GM21390 (cell line): Measurements from ENCODE around the gene FAM50A.
A peak's percentile ranks its signal among the peaks of the same experiment; 100 is the strongest.
"Not testable (repeated sequence)": the region's sequence is repeated elsewhere in the genome, so short reads cannot be mapped to it uniquely, and the experiment has no call there.

Source experiments
- ATAC-seq: cut with Tn5 transposase; IDR thresholded peaks from one replicate; pipeline ENCODE4 v1.9.1; 2021; ENCODE audit not compliant: unreplicated experiment

FAM50A gene, protein sequence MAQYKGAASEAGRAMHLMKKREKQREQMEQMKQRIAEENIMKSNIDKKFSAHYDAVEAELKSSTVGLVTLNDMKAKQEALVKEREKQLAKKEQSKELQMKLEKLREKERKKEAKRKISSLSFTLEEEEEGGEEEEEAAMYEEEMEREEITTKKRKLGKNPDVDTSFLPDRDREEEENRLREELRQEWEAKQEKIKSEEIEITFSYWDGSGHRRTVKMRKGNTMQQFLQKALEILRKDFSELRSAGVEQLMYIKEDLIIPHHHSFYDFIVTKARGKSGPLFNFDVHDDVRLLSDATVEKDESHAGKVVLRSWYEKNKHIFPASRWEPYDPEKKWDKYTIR

DNA sequence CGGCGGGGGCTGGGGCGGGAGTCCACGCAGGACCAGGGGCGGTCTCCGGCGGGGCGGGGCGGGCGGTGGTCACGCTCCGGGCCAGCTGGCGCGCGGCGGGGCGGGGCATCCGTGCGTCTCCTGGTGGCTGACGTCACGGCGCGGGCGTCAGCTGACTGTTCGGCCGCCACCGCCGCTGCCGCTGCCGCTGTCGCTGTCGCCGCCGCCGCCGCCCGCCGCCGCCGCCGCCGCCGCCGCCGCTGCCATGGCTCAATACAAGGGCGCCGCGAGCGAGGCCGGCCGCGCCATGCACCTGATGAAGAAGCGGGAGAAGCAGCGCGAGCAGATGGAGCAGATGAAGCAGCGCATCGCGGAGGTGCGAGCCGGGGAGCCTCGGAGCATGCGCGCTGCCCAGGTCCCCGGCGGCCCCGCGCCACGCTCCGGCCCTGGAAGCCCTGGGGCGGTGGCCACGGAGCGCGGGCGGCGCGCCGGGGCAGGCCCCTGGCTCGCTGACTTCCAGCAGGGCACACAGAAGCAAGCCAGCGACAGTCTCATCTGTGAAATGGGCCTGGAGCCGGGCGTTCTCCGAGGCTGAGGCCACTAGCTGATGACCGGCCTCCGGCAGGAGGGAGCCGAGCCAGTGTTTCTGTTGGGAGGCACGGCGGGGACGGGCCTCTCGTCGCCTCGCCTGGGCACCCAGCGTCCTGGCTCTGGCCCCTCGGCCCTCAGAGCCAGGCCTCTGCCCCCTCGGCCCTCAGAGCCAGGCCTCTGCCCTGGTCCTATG, at the start of gene FAM50A:
TSS of gene FAM50A (plus strand) at position 150 of the 763 bp plus-strand sequence. CDS start at position 245, 95 bp downstream.
- peak; percentile 78 for ATAC-seq

DNA sequence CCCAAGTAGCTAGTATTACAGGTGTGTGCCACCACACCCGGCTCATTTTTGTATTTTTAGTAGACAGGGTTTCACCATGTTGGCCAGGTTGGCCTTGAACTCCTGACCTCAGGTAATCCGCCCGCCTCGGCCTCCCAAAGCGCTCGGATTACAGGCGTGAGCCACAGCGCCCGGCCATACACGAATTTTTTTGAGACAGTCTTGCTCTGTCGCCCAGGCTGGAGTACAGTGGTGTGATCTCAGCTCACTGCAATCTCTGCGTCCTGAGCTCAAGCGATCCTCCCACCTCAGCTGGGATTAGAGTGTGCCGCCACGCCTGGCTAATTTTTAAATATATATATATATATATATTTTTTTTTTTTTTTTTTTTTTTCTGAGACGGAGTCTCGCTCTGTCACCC, 47.6 kb upstream of the FAM50A start:
- not testable (repeated sequence) for ATAC-seq

DNA sequence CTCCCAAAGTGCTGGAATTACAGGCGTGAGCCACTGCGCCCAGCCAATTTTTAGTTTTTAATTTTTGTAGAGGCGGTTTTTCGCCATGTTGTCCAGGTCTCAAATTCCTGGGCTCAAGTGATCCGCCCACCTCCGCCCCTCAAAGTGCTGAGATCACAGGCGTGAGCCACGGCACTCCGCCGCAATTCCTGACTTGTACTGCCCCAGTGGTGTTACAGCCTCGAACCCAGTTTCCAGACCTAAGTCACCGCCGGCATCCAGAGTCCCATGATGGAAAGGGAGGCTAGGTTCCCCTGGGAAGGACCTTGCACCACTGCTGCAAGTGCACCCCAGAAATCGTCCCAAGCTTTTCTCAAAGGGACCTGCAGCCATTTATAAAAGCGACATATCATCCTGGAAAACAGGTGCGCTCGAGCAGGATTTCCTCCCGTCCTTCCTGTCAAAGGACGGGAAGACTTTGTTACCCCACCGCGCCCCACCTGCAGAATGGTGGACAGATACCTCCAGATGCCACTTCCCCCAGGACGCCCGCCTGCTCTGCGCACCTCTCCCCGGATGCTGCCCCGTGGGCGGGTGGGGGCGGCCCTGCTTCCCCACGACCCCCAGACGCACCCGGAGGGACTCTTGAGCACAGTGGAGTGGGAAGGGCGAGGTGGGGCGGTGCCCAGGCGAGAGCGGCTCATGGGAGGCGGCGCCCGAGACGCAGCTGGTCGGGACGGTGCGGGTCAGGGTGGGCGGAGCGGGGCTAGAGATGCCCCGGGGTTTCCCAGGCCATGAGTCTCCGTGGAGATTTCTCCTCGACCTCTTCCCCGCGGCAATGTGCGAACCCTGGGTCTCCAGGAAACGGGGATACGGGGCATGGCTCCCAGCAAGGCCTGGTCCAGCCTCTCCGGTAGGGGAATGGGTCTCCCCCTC, 46.7 kb upstream of the FAM50A start:
- peak; percentile 52 for ATAC-seq

- peak; percentile 66 for ATAC-seq
Observed at GRCh38 chrX:154397888-154398667, 45.9 kb upstream of the FAM50A start, which contains the start of gene RPL10. TSS of gene RPL10 (plus strand) at chrX:154398377. CDS start at chrX:154398520, 143 bp downstream.

DNA sequence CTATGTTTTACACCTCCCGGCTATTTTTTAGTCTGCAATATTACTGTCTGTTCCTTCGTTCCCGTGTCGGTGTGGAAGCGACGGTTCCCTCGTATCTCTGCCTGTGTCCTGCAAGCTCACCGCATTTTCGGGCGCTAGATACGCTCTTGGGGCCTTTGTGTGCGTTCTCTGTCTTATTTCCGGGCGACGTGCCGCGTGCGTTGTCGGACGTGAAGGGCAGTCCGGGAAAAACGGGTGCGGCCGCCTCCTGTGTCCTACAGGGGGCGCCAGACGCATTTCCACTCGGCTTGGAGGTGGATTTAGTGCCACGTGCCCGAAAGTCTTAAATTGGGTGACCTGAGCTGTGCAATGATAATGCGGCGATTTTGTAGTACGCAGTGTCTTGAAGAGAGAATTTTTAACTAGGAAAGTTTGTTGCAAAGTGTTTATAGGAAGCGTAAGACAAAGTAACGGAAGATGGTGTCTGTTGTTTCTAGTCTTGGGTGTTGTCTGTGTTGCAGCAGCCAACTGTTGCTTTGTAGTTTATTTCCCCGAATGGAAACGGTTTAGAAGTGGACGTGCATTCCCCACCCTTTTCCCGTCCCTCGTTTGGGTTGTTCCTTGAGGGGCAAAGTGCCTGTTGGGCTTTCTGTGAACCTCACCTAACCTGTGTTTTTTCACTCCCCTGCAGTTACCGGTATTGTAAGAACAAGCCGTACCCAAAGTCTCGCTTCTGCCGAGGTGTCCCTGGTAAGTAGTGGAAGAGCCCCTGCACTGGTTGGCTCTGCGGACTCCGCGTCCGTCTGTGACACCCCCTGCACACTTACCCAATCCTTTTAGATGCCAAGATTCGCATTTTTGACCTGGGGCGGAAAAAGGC, 45.0 kb upstream of the FAM50A start:
- peak; percentile 28 for ATAC-seq

DNA sequence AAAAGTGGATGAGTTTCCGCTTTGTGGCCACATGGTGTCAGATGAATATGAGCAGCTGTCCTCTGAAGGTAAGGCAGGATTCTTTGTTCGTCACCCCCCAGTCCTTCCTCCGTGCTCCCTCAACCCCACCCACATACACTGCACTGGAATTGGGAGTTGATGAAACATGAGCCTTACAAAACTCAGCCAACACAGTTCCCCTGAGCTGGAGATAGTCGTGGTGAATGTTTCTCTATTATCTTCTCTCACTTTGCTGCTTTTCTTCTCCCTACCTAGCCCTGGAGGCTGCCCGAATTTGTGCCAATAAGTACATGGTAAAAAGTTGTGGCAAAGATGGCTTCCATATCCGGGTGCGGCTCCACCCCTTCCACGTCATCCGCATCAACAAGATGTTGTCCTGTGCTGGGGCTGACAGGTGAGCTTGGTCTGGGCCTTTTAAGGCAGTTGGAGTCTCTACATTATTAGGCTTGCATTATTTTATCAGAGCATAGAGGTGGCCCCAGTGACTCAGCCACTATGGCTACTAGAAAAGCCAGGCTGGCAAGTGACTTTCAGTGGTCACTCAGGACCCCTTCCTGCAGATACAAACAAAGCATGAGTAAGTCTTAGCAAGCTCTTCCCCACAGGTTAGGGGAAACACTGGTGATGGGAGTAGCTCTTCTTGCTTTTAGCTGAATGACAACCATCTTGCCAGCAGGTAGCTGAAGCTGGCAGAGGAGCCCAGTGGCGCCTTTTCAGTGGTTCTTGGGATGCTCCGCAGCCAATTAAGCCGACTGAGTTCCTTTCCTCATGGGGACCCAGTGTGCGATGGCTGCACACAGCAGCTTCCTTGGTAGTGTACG, 44.2 kb upstream of the FAM50A start:
- ATAC-seq, result no peak

DNA sequence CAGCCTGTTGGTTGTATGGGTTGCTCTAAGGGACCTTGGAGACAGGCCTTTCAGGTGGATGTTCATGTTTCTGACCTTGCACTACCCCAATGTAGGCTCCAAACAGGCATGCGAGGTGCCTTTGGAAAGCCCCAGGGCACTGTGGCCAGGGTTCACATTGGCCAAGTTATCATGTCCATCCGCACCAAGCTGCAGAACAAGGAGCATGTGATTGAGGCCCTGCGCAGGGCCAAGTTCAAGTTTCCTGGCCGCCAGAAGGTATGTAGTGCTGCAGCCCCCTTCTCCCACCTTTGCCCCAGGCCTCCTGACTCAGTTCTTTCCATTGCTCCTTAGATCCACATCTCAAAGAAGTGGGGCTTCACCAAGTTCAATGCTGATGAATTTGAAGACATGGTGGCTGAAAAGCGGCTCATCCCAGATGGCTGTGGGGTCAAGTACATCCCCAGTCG, 43.5 kb upstream of the FAM50A start:
- not testable (repeated sequence) for ATAC-seq

- no peak for ATAC-seq
Observed at GRCh38 chrX:154401045-154401799, 42.7 kb upstream of the FAM50A start.

- ATAC-seq, result no peak
Observed at GRCh38 chrX:154401918-154402621, 41.9 kb upstream of the FAM50A start.

- ATAC-seq, result no peak
Observed at GRCh38 chrX:154402622-154403127, 41.3 kb upstream of the FAM50A start.

GRCh38 chrX:154403192-154403591, 40.7 kb upstream of the FAM50A start:
- no peak for ATAC-seq

GRCh38 chrX:154403858-154404257, 40.1 kb upstream of the FAM50A start:
- no peak for ATAC-seq

- no peak for ATAC-seq
Observed at GRCh38 chrX:154404625-154405192, 39.2 kb upstream of the FAM50A start.

GRCh38 chrX:154408659-154409221, 35.2 kb upstream of the FAM50A start:
- ATAC-seq, result no peak

- ATAC-seq, result peak; percentile 46
Observed at GRCh38 chrX:154409222-154409871, 34.6 kb upstream of the FAM50A start, which contains the start of gene DNASE1L1. TSS of gene DNASE1L1 (minus strand) at chrX:154409254. CDS start at chrX:154405568, 3,686 bp downstream.

DNA sequence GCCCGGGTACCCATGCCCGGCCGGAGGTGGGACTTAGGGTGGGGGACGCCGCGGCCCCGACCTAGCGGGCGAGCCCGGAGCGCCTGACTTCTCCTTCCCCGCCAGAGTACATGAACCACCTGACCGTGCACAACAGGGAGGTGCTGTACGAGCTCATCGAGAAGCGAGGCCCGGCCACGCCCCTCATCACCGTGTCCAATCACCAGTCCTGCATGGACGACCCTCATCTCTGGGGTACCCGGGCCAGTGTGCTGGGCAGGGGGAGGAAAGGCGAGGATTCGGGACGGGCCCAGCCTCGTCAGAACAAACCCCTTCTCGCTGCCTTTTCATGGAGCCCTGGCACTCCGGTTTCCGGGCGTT, 32.0 kb upstream of the FAM50A start:
- ATAC-seq, result peak; percentile 62
